Urothelium cell line (cell line): ENCODE data around the gene JHY.

Experiments
- DNase-seq: peaks from one replicate; pipeline ENCODE4 v3.0.0; 2011; ENCODE audit warnings: low spot score, mixed read lengths
- FAIRE-seq: peaks from 2 replicates; lab custom pipeline; 2011; peaks lifted over from hg19 to GRCh38; lab: Jason Lieb, UNC

The JHY gene

DNA sequence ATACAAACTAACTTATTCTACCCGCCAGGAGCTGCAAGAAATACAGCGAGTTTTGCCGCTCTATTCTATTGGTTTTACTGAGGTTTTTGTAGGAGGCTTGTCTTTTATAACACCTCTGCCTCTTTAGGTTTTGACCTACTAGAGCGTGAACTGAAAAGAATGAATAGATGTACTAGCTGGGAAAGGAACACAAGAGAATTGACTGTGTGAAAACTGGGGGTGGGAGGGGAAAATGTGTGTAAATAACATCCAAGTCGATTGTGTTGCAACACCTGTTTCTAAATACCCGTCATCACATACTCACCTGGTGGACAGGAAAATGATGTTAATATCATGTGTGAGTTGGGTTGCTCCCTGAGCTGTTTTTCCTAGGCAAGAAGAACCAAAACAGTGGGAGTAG is 12.9 kb upstream of the JHY start:
- no peak for DNase-seq
- no peak for FAIRE-seq

GRCh38 chr11:122871302-122871701 is 11.3 kb upstream of the JHY start:
- no peak for FAIRE-seq
- no peak for DNase-seq

DNA sequence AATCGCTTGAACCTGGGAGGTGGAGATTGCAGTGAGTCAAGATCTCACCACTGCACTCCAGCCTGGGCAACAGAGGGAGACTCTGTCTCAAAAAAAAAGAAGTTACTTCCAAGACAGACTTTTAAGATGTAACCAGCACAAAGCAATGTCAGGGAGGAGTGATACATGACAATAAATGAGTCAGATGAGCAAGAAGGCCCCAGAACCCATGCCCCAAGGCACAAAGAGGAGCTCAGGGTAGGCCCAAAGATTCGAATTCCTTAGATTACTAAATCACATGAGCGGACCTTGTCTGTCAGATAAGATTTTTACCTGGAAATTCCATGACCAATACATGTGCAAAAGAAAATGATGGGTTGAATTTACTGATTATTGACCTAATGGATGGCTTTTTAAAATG is 10.5 kb upstream of the JHY start:
- no peak for FAIRE-seq
- no peak for DNase-seq

- DNase-seq (no peak), FAIRE-seq (no peak)
These were observed 7.6 kb upstream of the JHY start for GRCh38 chr11:122874991-122875390.

DNA sequence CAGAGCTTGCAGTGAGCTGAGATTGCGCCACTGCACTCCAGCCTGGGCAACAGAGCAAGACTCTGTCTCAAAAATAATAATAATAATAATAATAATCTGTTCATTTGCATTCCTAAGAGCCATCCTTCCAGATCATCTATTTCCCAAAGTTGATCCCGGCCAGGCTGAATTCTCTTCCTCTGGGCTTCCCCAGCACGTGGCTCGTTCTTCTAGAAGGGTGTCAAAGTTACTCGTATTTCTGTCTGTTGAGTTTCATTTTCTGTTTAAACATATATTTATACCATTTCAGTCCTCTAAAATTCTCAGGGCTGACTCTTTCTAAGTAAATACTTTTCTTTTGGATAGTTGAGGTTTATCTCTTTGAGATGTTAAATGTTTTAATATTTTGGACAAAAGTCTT is 4.8 kb upstream of the JHY start:
- FAIRE-seq = no peak
- DNase-seq = no peak

- no peak for FAIRE-seq
- no peak for DNase-seq
These were observed 2.8 kb upstream of the JHY start for GRCh38 chr11:122879785-122880184.

GRCh38 chr11:122882857-122883645 is 492 bp downstream of the JHY start:
- FAIRE-seq (no peak), DNase-seq (peak; percentile 18)

DNA sequence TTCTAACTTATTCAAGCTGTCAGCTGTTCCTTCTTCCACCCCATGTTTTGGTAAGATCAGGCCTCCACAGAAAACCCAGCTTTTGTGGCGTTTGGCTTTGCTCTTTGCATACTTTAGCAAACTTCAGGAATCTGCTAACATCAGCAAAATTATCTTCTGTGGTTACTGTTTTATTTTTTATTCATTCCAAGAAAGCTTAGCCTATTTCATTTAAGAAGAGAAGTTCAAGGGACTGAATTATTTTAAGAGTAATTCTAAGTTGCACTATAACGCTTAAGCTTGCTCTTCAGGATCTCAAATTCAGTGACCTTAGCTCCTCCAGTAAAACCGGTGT is 1.1 kb downstream of the JHY start:
- DNase-seq = no peak

GRCh38 chr11:122888162-122888561 is 5.6 kb downstream of the JHY start:
- no peak for DNase-seq
- no peak for FAIRE-seq

More for the DNA sequence above, 1.1 kb downstream of the JHY start:
- no peak for FAIRE-seq

DNA sequence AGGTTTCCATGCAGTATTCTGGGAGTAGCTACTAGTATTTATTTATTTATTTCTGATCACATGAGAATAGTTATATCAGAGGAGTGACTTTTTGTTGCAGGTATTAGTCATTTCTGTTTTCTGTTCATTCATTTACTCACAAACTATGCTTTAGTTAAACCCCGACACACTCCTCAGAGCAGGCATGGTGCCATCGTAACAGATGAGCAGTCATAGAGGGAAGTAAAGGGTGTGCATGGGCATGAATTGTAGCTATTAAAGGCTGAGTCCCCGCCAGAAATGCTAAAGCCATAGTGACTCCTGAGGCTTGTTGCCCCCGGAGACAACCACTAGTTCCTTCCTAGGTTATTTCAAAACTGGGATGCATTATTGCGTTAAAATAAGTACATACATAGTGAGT is 10.6 kb downstream of the JHY start:
- DNase-seq = no peak
- FAIRE-seq = no peak

DNA sequence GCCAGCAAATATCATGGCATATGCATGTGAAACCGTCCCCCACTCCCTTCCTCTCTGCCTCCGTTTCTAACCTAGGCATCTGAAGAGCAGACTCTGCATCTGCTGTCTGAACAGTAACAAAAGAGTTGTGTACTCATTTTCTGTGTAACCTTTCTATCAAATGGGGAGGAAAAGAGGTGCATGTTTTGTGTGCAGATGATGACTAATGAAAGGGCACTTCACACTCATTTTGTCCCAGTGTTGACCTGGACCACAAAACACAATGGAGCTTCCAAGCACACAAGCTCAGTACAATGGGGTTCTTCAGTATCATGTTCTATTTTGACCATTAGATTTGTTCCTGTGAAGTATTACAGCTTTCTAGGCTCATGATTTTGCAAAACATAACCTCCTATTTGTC is 13.0 kb downstream of the JHY start:
- FAIRE-seq = no peak
- no peak for DNase-seq

GRCh38 chr11:122897606-122898210 is 15.1 kb downstream of the JHY start:
- FAIRE-seq = no peak
- no peak for DNase-seq

- FAIRE-seq = no peak
These were observed 16.2 kb downstream of the JHY start for GRCh38 chr11:122898799-122899198.

DNA sequence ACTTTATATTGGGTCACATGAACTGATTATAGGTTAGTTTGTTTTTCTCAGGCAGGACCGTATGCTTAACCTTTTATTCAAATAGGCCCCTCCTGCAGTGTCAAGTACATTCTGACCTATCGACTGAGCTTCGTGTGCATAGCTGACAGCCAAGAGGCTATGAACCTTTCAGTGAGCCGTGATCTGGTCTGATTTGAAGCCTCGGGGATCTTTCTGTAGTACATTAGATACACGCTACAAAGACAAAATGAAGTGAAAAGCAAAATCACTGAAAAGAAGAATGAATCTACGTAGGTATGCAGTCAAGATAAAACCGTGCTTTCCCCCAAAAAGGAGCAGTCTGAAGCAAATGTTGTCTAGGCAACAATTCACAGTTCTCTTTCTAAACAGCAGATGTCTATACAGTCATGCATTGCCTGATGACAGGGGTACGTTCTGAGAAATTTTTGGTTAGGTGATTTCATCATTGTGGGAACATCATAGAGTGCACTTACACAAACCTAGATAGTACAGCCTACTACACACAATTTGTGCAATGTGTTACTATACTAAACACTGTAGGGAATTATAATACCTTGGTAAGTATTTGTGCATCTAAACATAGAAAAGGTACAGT is 18.1 kb downstream of the JHY start:
- no peak for FAIRE-seq
- no peak for DNase-seq

More at GRCh38 chr11:122898799-122899198, 16.2 kb downstream of the JHY start:
- DNase-seq = no peak

GRCh38 chr11:122902951-122903350 is 20.4 kb downstream of the JHY start:
- DNase-seq = no peak
- FAIRE-seq = no peak

DNA sequence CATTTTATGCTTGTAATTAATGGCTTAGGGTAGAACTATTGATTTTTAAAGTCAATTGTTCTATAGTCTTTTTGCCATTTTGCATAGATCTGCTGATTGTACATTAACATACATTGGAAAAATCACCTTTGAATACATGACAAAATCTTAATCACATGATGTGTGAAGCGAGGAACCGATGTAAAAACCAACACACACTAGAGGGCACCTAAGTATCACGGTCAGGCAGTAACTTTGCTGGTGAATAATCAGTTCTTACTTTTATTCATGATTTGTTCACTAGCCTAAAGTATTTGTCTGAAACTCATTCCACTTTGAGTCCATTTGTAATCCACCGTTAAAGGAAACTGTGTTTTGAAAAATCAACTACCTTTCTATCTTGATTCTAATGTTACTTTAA is 28.2 kb downstream of the JHY start:
- DNase-seq = no peak
- no peak for FAIRE-seq

- DNase-seq = no peak
- FAIRE-seq = no peak
These were observed 34.8 kb downstream of the JHY start for GRCh38 chr11:122917311-122917710.

DNA sequence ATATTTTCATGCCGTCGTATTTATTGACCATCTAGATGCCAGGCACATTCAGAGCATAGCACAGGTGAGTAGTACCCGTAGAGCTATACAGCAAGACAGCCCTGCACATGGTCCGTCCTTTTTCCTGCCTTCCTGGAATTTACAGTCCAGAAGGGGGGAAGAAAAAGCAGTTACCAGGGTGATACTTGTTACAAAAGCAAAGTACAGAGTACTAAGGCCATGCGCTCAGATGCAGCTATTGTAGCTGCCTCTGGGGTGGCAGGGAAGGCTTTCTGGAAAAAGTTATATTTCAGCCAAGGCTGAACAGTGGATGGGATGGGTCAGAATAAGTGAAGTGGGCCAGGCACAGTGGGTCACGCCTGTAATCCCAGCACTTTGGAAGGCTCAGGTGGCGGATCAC is 36.2 kb downstream of the JHY start:
- no peak for FAIRE-seq
- no peak for DNase-seq

DNA sequence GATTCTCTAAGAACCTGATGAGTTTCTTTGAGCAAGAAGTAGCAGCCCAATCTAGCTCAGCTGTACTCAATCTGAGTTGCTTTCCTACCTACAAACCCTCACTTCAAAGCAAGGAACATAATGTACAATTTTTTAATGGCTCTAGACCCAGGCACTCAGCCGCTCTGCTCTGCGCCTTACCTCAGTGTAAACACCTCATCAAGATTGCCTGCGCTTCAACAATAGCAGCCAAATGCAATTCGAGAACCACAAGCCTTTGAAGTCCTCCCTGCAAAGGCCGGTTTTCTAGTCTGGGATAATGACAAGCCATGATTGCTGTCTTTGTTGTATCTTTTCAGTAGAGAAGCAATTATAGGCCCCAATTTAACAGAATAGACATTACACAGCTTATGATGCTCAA is 38.0 kb downstream of the JHY start:
- FAIRE-seq (no peak), DNase-seq (no peak)

DNA sequence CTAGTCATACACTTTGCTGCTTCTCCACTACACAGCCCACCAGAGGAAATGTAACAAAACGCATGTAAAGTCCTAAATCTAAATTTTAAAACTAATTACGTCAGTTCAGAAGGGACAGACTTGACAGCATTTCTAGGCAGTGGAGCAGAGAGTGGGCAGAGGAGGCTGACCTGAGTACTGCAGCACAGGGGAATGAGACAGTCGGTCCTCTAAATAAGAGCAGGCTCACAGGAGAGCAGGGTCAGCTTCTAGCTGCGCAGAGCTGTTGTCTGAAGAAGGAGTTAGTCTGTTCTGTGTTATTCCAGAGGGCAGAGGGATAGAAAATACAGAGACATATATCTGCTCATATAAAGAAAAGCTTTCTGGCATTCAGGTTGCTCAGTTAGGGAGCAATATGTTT is 40.3 kb downstream of the JHY start:
- FAIRE-seq (no peak), DNase-seq (no peak)

DNA sequence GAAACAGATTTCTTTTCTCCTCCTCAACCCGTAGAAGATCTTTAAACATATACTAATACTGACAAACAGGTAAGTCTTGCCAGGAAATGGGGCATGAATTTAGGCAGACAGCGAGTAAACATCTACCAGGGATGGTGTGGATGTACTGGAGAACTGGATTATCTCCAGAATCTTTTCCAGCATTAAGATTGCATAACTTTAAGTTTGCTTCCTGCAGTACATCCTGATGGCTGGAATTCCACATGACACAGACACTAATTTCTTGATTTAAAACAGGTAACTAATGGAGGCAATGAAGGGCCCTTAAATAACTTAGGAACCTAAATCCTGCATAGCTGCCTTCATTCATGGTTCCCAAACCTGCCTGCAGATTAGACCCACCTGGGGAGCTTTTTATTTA is 40.7 kb downstream of the JHY start:
- no peak for DNase-seq
- no peak for FAIRE-seq

DNA sequence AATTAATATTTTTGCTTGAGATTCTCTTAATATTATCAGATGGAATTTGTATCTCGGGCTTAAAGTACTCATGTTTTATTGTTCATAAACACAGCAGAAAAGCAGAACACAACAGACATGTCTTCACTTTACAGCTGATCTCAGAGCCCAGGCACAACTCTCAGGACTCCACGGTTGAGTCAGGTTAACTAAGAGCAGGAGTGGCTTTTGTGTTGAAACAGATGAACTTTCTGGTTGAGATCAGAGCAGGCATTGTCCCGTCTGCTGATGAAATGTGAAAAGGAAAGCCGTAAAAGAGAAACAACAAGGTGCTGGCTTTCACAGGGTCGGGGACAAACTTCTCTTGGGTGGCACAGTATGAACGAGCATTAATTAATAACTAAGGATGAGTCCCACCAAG is 49.0 kb downstream of the JHY start:
- no peak for FAIRE-seq
- no peak for DNase-seq
